IPS-18c (cell line): ENCODE results near the gene GARIN5B.

ENCODE experiments used
- H3K4me3 ChIP-seq: 2 replicates; pipeline ENCODE4 v1.7.0; 2013; ENCODE audit warnings: low read depth, mild to moderate bottlenecking, low read length, moderate library complexity; ENCODE audit not compliant: insufficient read depth
- H3K9me3 ChIP-seq: one replicate; pipeline ENCODE4 v1.6.1; 2013; ENCODE audit warnings: mild to moderate bottlenecking, low read length, moderate library complexity; ENCODE audit not compliant: control insufficient read depth, insufficient read depth

Gene GARIN5B

DNA sequence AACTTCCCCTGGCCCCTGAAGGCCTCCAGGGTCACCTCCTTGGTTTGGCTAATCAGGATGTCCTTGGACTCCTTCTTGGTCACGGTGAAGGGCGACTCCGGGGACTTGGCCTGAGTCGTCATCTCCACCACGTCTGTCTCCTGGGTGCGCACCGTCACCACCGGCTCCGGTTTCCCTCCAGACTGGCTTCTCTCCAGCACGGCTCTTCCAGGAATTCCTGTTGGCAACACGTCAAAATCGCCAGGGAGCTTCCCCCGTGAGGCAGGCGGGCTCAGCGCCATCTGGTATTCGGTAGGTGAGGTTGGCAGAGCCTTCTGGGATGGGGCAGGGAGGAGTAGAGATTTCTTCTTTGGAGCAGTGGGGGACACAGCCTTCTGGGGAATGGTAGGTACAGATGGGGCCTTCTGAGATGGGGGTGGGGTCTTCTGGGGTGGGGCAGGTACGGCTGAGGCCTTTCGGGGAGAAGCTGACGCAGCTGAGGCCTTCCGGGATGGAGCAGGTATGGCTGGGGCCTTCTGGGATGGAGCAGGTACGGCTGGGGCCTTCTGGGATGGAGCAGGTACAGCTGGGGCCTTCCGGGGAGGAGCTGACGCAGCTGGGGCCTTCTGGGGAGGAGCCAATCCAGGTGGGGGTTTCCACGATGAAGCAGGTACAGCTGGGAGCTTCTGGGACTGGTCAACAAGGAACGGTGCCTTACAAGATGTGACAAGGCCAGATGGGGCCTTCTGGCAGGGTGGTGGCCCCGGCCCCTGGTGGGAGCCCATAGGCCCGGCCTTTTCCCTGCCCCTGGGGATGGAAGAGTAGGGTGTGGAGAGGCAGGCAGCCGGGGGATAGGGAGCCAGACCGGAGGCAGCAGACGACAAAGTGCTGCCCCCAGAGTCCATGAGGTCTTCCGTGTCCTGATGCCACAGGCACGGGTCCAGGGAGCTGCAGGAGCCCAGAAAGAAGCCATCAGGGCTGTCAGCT, 3.8 kb downstream of the GARIN5B start:
- Histone ChIP-seq H3K4me3 (no peak overlapping the region; the same call in 1 of the 2 replicates), H3K9me3 (no peaks in the 10 kb centered on the region)

DNA sequence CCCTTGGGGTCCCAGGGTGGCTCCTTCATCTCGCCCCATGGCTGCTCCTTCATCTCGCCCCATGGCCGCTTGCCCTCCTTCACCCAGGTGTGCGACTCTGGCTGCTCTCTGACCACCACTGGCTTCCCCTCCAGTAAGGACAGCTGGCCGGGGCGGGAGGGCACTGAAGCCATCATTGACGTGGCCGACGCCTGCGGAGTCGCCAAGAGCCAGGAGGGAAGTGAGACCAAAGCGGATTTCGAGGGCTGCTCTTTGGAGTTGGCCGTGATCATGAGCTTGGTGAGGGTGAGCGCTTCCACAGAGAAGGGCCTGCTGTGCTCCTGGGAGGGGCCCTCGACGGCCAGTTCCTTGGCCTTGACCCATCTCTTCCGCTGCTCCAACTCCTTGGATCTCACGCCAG, 4.6 kb downstream of the GARIN5B start:
- H3K9me3 ChIP-seq = no peaks in the 10 kb centered on the region
- no peak overlapping the region for H3K4me3 ChIP-seq

DNA sequence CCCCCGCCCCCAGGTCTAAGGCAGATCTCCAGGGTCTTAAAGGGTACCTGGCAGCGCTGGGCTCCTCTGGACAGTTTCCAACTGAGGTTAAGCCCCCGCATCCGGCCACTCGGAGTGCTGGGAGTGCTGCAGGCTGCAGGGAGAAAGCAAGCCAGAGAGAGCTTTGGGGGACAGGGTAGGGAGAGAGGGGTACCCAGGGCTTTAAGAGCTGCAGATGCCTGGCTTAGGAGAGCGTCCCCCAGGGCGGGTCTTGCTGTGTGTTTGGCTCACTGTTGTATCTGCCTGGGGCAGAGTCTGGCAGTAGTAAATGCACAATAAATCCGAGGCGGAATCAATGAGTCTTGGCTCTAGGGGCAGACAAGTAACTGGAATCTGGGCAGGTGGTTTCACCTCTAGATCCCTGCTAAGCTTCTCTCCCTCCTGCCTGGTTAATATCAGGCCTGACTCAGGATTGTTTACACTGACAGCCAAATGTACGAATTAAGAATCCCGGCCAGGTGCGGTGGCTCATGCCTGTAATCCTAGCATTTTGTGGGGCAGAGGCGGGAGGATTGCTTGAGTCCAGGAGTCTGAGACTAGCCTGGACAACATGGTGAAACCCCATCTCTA, 7.7 kb downstream of the GARIN5B start:
- Histone ChIP-seq H3K9me3 (no peaks in the 10 kb centered on the region), H3K4me3 (0 out of 2 replicates have a peak overlapping the region, but pooled peaks have one; percentile 15)

GRCh38 chr19:55354698-55355212, 8.3 kb downstream of the GARIN5B start, which contains the start of gene COX6B2:
COX6B2 (minus strand) TSS chr19:55354719; CDS start chr19:55354521, 198 bp downstream.
- Histone ChIP-seq H3K9me3 (no peaks in the 10 kb centered on the region), H3K4me3 (peak within 1 kb of the TSS; percentile 69)

DNA sequence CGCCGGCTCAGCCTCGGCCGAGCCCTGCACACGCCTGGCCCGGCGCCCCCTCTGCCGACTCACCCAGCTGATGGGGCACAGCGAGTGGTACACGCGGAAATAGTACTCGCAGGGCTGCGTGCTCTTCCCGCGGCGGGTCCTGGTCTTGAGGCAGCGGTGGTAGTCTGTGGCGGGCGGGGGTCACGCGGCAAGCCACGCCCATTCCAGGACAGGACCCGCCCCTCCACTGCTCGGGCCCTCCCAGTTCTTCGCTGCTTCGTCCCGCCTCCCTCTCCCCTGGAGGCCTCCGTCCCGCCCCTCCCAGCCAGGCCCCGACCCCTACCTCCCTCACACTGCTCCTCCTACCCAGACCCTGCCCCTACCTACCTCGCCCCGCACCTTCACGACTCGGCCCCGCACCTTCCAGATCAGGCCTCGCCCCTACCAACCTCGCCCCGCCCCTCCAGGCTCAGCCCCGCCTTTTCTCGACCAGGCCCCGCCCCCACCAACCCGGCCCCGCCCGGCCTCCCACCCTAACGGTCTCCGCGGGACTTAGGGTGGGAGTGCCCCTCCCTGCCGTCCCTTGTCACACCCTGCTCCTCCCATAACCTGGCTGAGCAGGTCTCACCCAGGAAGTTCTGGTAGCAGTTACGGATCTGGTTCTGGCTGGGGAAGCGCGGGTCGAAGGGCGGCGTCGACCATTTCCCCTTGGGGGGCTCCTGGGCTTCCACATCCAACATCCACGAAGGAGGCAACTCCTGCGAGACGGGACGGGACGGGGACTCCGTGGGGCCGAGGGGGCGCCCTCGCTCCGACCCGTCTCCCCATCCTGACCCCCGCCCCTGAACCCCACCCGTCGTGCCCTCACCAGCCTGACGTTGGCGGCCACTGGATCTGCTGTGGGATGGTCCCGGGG, 9.0 kb downstream of the GARIN5B start:
- H3K4me3 ChIP-seq = peak overlapping the region; percentile 69
- H3K9me3 ChIP-seq = no peaks in the 10 kb centered on the region

DNA sequence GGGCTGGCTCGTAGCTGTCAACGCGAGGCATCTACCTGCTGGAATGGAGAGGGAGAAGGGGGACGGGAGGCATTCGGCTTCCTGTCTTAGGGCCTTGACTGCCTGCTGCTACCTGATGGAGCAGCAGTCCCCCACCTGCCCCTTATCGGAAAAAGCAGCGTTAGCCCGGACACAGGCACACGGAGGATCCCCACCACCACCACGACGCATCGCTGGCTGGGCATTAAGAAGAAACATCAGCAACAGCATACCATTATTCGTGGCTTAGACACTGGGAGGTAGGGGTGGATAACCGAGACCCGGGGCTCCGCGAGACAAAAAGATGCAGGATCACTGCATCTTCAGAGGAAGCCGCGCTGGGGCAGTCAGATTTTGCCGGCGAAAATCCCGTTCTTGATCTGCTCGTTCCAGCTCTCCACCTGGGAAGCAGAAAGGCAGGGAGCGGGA, 9.7 kb downstream of the GARIN5B start:
- Histone ChIP-seq H3K4me3 (peak overlapping the region; percentile 69), H3K9me3 (no peaks in the 10 kb centered on the region)

DNA sequence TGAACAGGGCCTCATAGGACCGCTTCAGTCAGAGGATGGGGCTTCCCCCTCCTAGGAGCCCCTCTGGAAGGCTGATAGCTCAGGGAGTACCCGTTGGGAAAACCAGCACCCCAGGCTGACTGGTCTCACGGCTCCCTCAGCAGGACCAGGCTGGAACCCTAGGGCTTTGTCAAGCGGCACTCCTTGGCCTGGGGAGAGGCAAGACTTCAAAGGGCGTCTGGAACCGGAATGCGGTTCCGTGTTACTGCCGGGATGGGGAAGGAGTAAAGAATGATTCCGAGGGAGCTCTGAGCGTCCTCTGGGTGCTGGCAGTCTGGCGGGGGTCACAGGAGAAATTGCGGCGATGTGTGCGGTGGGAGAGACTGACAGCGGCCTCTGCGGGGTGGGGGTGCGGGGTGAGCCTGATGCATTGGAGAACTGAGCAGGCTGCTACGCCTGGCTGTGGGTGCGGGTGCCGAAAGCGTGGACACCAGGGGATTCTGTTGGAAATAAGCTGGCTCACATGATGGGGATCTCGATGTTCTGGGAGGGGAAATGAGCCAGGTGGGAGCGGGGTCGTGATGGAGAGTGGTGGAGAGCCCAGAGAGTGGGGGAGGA, 10.4 kb downstream of the GARIN5B start:
- Histone ChIP-seq H3K4me3 (no peak overlapping the region), H3K9me3 (no peaks in the 10 kb centered on the region)

- H3K9me3 ChIP-seq = no peaks in the 10 kb centered on the region
- no peak overlapping the region for H3K4me3 ChIP-seq
Measured at GRCh38 chr19:55352040-55352439, 11.0 kb downstream of the GARIN5B start.

GRCh38 chr19:55350620-55351315, 12.3 kb downstream of the GARIN5B start:
- H3K4me3 ChIP-seq = no peak overlapping the region
- no peaks in the 10 kb centered on the region for H3K9me3 ChIP-seq

DNA sequence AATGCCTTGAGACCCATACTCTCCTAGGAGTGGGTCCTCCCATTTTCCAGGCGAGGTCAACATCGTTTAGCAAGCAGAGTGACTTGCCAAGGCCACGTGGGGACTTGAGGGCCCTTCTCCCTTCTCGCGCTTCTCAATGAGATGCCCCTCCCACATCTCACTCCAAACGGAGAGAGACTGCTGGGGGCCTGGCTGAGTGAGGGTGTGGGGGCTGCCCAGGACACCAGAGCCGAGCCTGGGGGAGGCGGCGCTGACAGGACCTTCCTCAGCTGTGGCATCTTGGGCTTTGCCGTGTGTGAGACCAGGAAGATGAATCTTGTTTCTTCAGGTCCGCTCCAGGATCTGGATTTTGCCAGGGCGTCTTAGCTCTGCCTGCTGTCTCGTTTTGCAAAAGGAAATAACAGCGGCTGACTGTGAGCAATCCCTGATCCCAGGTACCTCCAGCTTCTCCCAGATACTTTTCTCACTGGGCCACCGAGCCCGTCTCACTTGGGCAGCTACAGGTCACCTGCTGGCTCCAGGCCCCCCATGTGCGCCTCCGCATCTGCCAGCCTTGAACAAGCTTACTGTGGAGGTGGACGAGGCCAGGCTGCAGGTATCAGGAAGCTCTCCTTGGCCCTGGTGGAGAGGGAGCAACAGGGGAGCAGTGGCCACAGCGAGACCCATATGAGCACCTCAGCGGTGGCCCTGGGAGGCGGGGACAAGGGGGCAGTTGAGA, 14.6 kb downstream of the GARIN5B start:
- H3K4me3 ChIP-seq = no peak overlapping the region
- no peaks in the 10 kb centered on the region for H3K9me3 ChIP-seq

DNA sequence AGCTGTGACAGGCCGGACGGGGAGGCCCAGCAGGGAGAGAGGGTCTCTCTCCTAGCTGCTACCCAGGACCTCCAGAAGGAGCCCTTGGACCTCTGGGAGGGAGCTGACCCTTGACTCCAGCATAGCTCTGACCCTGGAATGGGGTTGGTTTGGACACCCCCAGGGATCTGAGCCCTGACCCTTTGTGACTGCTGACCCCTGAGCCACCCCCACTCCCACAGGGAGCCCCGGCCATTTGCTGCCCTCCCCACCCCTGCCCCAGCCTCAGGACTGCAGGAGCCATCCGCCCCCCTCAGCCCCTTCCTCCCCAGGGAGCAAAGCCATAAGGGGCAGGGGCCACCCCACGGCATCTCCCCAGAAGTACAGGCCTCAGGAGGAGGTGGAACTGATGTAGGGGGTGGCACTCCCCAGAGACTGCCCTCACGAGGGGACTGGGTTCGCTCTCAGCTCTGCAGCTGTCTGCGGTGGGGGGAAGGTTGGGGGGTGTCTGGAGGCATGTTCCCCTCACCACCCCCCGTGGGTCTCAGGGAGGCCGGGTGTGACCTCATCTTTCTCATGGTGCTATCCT, 15.5 kb downstream of the GARIN5B start:
- no peak overlapping the region for H3K4me3 ChIP-seq
- H3K9me3 ChIP-seq = no peaks in the 10 kb centered on the region

DNA sequence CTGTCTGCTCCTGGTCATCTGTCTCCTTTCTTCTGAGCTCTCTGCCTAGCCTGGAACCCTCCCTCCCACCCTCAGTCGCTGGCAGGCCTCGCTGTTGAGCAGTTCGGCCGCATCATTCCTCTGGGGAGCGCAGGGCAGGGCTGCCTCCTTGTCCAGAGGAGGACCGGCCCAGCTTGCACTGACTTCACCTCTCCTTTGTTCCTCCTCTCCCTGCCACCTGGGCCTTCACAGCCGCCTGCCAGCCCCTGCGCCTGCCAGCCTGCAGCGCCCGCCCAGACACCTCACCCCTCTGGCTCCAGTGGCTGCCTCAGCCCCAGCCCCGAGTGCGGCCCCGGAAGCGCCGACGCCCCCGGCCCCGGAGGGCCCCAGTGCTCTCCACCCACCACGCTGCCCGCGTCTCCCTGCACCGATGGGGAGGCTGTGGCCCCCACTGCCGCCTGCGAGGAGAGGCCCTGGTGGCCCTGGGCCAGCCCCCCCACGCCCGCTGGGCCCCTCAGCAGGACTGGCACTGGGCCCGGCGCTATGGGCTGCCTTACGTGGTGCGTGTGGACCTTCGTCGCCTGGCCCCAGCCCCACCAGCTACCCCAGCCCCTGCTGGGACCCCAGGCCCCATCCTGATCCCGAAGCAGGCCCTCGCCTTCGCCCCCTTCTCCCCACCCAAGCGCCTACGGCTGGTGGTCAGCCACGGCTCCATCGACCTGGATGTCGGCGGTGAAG, 16.2 kb downstream of the GARIN5B start:
- Histone ChIP-seq H3K9me3 (no peaks in the 10 kb centered on the region), H3K4me3 (no peak overlapping the region)

GRCh38 chr19:55345818-55346724, 17.0 kb downstream of the GARIN5B start:
- Histone ChIP-seq H3K4me3 (no peak overlapping the region), H3K9me3 (no peaks in the 10 kb centered on the region)
